H1 (cell line): ENCODE measurements around the gene KCTD16. TPM values are rescaled to one million over a fixed set of nuclear protein-coding genes. Genes with fewer than 3 reads are reported as not detected.

ENCODE experiments used
- CBX8 ChIP-seq: fragments of 300-800, 300-1000 bp; sonication (generic); IDR thresholded peaks from 2 replicates; pipeline ENCODE4 v1.7.1; 2016; ENCODE audit warnings: low read depth, low read length, borderline replicate concordance
- CREB1 ChIP-seq: IDR thresholded peaks from 2 replicates; pipeline ENCODE4 v1.6.1; 2012; ENCODE audit warnings: inconsistent platforms
- EZH2 ChIP-seq: fragments of 200-600 bp; sonication (generic); IDR thresholded peaks from 2 replicates; pipeline ENCODE4 v1.7.1; 2012; ENCODE audit warnings: low read depth, mild to moderate bottlenecking, moderate library complexity, low read length, inconsistent platforms; ENCODE audit not compliant: severe bottlenecking
- MAX ChIP-seq: IDR thresholded peaks from 2 replicates; pipeline ENCODE4 v1.6.1; 2012; ENCODE audit warnings: inconsistent platforms
- PHF8 ChIP-seq: fragments of 200-600 bp; sonication (generic); conservative IDR thresholded peaks from 2 replicates; pipeline ENCODE4 v1.7.1; 2012; ENCODE audit warnings: low read depth, mild to moderate bottlenecking, inconsistent platforms, low read length, moderate library complexity
- SAP30 ChIP-seq: fragments of 300-600 bp; sonication (generic); IDR thresholded peaks from 2 replicates; pipeline ENCODE4 v1.7.1; 2012; ENCODE audit warnings: low read length, moderate library complexity, mild to moderate bottlenecking, inconsistent platforms; ENCODE audit not compliant: insufficient read depth, insufficient replicate concordance
- polyA plus RNA-seq, 7 experiments: library from polyadenylated mRNA; depleted of rRNA in 3 of 7; stranded (reverse) in 5 of 7; unstranded in 2 of 7; fragments of >200 nt in 5 of 7; fragments of 200-250 nt in 2 of 7; gene quantifications; 1 replicate in 5 of 7; 2 replicates in 1 of 7; 4 replicates in 1 of 7; pipeline versions ENCODE4 v1.2.1 to v1.2.3, GENCODE V29; 2011 to 2013; ENCODE audit warnings: missing spikeins in 2 of 7, mixed read lengths in 2 of 7
- total RNA-seq: library from RNA; stranded (reverse); fragmentation: NEBNext Ultra II Directional; extraction: Animal tissue kit (Norgen Biotek cat#: 25700); gene quantifications from 2 replicates; pipeline ENCODE4 v1.2.1, GENCODE V29; 2021
- TF ChIP-seq, protein P1 (sequence below), 3 experiments: IDR thresholded peaks; 1 replicate in 2 of 3; 2 replicates in 1 of 3; pipeline versions ENCODE4 v1.5.1 to v1.6.1; 2011; ENCODE audit warnings: low read length in 3 of 3, mild to moderate bottlenecking in 3 of 3, inconsistent platforms in 2 of 3, low read depth in 1 of 3, moderate library complexity in 1 of 3; ENCODE audit not compliant: insufficient read depth in 1 of 3; ENCODE audit errors: control extremely low read depth in 1 of 3
- TF ChIP-seq, protein P2 (sequence below): IDR thresholded peaks from 2 replicates; pipeline ENCODE4 v1.6.1; 2011; ENCODE audit warnings: low read length, improper control_type of control experiment

The KCTD16 gene
- total and polyA plus RNA-seq, 2 of the 8 experiments (the other 6 are each of a cell fraction or from before 2014, with no cell fraction given): 0.03 to 0.24 TPM

- TF ChIP-seq, protein P1, sequence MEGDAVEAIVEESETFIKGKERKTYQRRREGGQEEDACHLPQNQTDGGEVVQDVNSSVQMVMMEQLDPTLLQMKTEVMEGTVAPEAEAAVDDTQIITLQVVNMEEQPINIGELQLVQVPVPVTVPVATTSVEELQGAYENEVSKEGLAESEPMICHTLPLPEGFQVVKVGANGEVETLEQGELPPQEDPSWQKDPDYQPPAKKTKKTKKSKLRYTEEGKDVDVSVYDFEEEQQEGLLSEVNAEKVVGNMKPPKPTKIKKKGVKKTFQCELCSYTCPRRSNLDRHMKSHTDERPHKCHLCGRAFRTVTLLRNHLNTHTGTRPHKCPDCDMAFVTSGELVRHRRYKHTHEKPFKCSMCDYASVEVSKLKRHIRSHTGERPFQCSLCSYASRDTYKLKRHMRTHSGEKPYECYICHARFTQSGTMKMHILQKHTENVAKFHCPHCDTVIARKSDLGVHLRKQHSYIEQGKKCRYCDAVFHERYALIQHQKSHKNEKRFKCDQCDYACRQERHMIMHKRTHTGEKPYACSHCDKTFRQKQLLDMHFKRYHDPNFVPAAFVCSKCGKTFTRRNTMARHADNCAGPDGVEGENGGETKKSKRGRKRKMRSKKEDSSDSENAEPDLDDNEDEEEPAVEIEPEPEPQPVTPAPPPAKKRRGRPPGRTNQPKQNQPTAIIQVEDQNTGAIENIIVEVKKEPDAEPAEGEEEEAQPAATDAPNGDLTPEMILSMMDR (IDR thresholded peaks at IDR 0.05; ENCODE audit: control extremely low read depth in 1 of 3, insufficient read depth in 1 of 3, low read depth in 1 of 3, low read length in 3 of 3): no peak
- no peak for TF ChIP-seq CREB1
- no peak for TF ChIP-seq SAP30
- TF ChIP-seq PHF8: no peak
- TF ChIP-seq, protein P2, sequence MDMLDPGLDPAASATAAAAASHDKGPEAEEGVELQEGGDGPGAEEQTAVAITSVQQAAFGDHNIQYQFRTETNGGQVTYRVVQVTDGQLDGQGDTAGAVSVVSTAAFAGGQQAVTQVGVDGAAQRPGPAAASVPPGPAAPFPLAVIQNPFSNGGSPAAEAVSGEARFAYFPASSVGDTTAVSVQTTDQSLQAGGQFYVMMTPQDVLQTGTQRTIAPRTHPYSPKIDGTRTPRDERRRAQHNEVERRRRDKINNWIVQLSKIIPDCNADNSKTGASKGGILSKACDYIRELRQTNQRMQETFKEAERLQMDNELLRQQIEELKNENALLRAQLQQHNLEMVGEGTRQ: no peak
- no peak for TF ChIP-seq CBX8
- TF ChIP-seq MAX: no peak
- TF ChIP-seq EZH2: no peak
Measured at GRCh38 chr5:144318011-144318410, 147.3 kb downstream of the KCTD16 start (continued).
